ENCODE measurements around the gene NID1. TPM values are rescaled to one million over a fixed set of nuclear protein-coding genes. Genes with fewer than 3 reads are reported as not detected.
A peak's percentile ranks its signal among the peaks of the same experiment; 100 is the strongest.

NID1 gene
- total RNA-seq, 1 donor from 2014 or later: 73.0 TPM

- Mint-ChIP-seq H3K4me1 (ENCODE audit: low read depth, unreplicated experiment) (no peaks in the 10 kb centered on the region), H3K9me3 (ENCODE audit: unreplicated experiment) (peaks cover 10% of the 10 kb centered on the region), H3K4me3 (ENCODE audit: unreplicated experiment) (no peak overlapping the region), H3K36me3 (ENCODE audit: low read depth, unreplicated experiment) (peaks cover 1% of the 10 kb centered on the region), H3K27ac (ENCODE audit: unreplicated experiment) (no peak overlapping the region), H3K27me3 (ENCODE audit: low read depth, unreplicated experiment) (no peaks in the 10 kb centered on the region)
- Histone ChIP-seq H3K79me2 (ENCODE audit: insufficient read depth, low read length) (no peaks in the 10 kb centered on the region), H3K4me2 (ENCODE audit: low read length) (no peak overlapping the region), H3K36me3 (ENCODE audit: insufficient read depth, low read length) (no peaks in the 10 kb centered on the region), H3K27ac (ENCODE audit: low read depth, low read length) (no peak overlapping the region), H3K4me1 (ENCODE audit: insufficient read depth, low read length) (no peaks in the 10 kb centered on the region), H3K4me3 (ENCODE audit: insufficient read depth, low read depth, low read length) (no peak overlapping the region), H3K9ac (ENCODE audit: low read length) (no peak overlapping the region), H2AFZ (ENCODE audit: low read depth, low read length) (no peak overlapping the region), H3K9me3 (ENCODE audit: insufficient read depth, low read depth, low read length) (peaks cover 5% of the 10 kb centered on the region), H3K27me3 (ENCODE audit: insufficient read depth, low read length) (peaks cover 2% of the 10 kb centered on the region), H4K20me1 (ENCODE audit: insufficient read depth, low read length) (no peaks in the 10 kb centered on the region)
- FAIRE-seq (no peak), DNase-seq (ENCODE audit: low read depth) (no peak)
- TF ChIP-seq EZH2 (IDR thresholded peaks at IDR 0.05; ENCODE audit: insufficient read depth, low read length) (no peak), CTCF (IDR thresholded peaks at IDR 0.05; ENCODE audit: insufficient read depth, low read depth, low read length) (no peak)
Observed at GRCh38 chr1:236091933-236092318, 27.0 kb upstream of the NID1 start.

- H3K36me3 Mint-ChIP-seq (ENCODE audit: low read depth, unreplicated experiment): peaks cover 1% of the 10 kb centered on the region
- no peak for TF ChIP-seq EZH2 (IDR thresholded peaks at IDR 0.05; ENCODE audit: insufficient read depth, low read length)
- no peak for TF ChIP-seq CTCF (IDR thresholded peaks at IDR 0.05; ENCODE audit: insufficient read depth, low read depth, low read length)
- H3K27me3 Mint-ChIP-seq (ENCODE audit: low read depth, unreplicated experiment): no peaks in the 10 kb centered on the region
- H3K4me2 ChIP-seq (ENCODE audit: low read length): no peak overlapping the region
- no peak for FAIRE-seq
- H4K20me1 ChIP-seq (ENCODE audit: insufficient read depth, low read length): no peaks in the 10 kb centered on the region
- no peak for DNase-seq (ENCODE audit: low read depth)
- no peaks in the 10 kb centered on the region for H3K4me1 ChIP-seq (ENCODE audit: insufficient read depth, low read length)
- H3K4me3 Mint-ChIP-seq (ENCODE audit: unreplicated experiment): no peak overlapping the region
- no peaks in the 10 kb centered on the region for H3K9me3 ChIP-seq (ENCODE audit: insufficient read depth, low read depth, low read length)
- no peaks in the 10 kb centered on the region for H3K79me2 ChIP-seq (ENCODE audit: insufficient read depth, low read length)
- no peak overlapping the region for H3K4me3 ChIP-seq (ENCODE audit: insufficient read depth, low read depth, low read length)
- H3K4me1 Mint-ChIP-seq (ENCODE audit: low read depth, unreplicated experiment): no peaks in the 10 kb centered on the region
- no peak overlapping the region for H2AFZ ChIP-seq (ENCODE audit: low read depth, low read length)
- H3K9me3 Mint-ChIP-seq (ENCODE audit: unreplicated experiment): peaks cover 4% of the 10 kb centered on the region
- no peak overlapping the region for H3K27ac Mint-ChIP-seq (ENCODE audit: unreplicated experiment)
- no peak overlapping the region for H3K9ac ChIP-seq (ENCODE audit: low read length)
- H3K36me3 ChIP-seq (ENCODE audit: insufficient read depth, low read length): no peaks in the 10 kb centered on the region
- no peak overlapping the region for H3K27ac ChIP-seq (ENCODE audit: low read depth, low read length)
- H3K27me3 ChIP-seq (ENCODE audit: insufficient read depth, low read length): peaks cover 2% of the 10 kb centered on the region
Observed at GRCh38 chr1:236090741-236091147, 25.9 kb upstream of the NID1 start.

- FAIRE-seq: no peak
- Histone ChIP-seq H3K79me2 (ENCODE audit: insufficient read depth, low read length) (no peaks in the 10 kb centered on the region), H3K27me3 (ENCODE audit: insufficient read depth, low read length) (peaks cover 2% of the 10 kb centered on the region), H3K27ac (ENCODE audit: low read depth, low read length) (no peak overlapping the region), H3K36me3 (ENCODE audit: insufficient read depth, low read length) (no peaks in the 10 kb centered on the region), H3K9me3 (ENCODE audit: insufficient read depth, low read depth, low read length) (no peaks in the 10 kb centered on the region), H4K20me1 (ENCODE audit: insufficient read depth, low read length) (no peaks in the 10 kb centered on the region), H3K4me3 (ENCODE audit: insufficient read depth, low read depth, low read length) (no peak overlapping the region), H3K9ac (ENCODE audit: low read length) (no peak overlapping the region), H3K4me1 (ENCODE audit: insufficient read depth, low read length) (no peaks in the 10 kb centered on the region), H3K4me2 (ENCODE audit: low read length) (no peak overlapping the region), H2AFZ (ENCODE audit: low read depth, low read length) (no peak overlapping the region)
- Mint-ChIP-seq H3K4me3 (ENCODE audit: unreplicated experiment) (no peak overlapping the region), H3K36me3 (ENCODE audit: low read depth, unreplicated experiment) (peaks cover 1% of the 10 kb centered on the region), H3K27me3 (ENCODE audit: low read depth, unreplicated experiment) (no peaks in the 10 kb centered on the region), H3K4me1 (ENCODE audit: low read depth, unreplicated experiment) (no peaks in the 10 kb centered on the region), H3K27ac (ENCODE audit: unreplicated experiment) (no peak overlapping the region), H3K9me3 (ENCODE audit: unreplicated experiment) (peaks cover 1% of the 10 kb centered on the region)
- DNase-seq (ENCODE audit: low read depth): peak; percentile 44
- no peak for TF ChIP-seq CTCF (IDR thresholded peaks at IDR 0.05; ENCODE audit: insufficient read depth, low read depth, low read length)
- TF ChIP-seq EZH2 (IDR thresholded peaks at IDR 0.05; ENCODE audit: insufficient read depth, low read length): no peak
Observed at GRCh38 chr1:236089046-236089773, 24.3 kb upstream of the NID1 start.

Data from astrocyte (in vitro differentiated cells and primary cell).